K562 (cell line): Measurements from ENCODE around the gene OCRL. TPM values are rescaled to one million over a fixed set of nuclear protein-coding genes. Genes with fewer than 3 reads are reported as not detected.

Source experiments
- BCOR ChIP-seq: fragments of 450-650 bp; IDR thresholded peaks from 2 replicates; pipeline ENCODE4 v1.6.1; 2016
- DIDO1 ChIP-seq: fragments of 450-650 bp; IDR thresholded peaks from 2 replicates; pipeline ENCODE4 v1.6.1; 2016; ENCODE audit warnings: low read depth, missing biosample characterization, missing genetic modification characterization
- HNRNPK ChIP-seq: fragments of 200-400 bp; formaldehyde crosslinking; IDR thresholded peaks from one replicate; pipeline ENCODE4 v1.6.1; 2018; ENCODE audit warnings: mild to moderate bottlenecking, low read depth, low read length; ENCODE audit not compliant: poor library complexity, severe bottlenecking
- MED1 ChIP-seq: sonication (generic); formaldehyde crosslinking; IDR thresholded peaks from 2 replicates; pipeline ENCODE4 v1.8.1; 2023; ENCODE audit warnings: missing genetic modification reagents, borderline replicate concordance
- NCOA4 ChIP-seq: fragments of 450-650 bp; IDR thresholded peaks from 2 replicates; pipeline ENCODE4 v1.6.1; 2018; ENCODE audit warnings: mild to moderate bottlenecking; ENCODE audit not compliant: partially characterized antibody
- PATZ1 ChIP-seq: fragments of 250-450 bp; sonication (Bioruptor Pico); IDR thresholded peaks from 2 replicates; pipeline ENCODE4 v1.5.0; 2020; ENCODE audit warnings: mild to moderate bottlenecking, borderline replicate concordance
- POLR3A ChIP-seq: IDR thresholded peaks from 2 replicates; pipeline ENCODE4 v1.6.1; 2011; ENCODE audit warnings: borderline replicate concordance, mild to moderate bottlenecking, moderate library complexity; ENCODE audit not compliant: insufficient read length, insufficient read depth; ENCODE audit errors: extremely low read depth
- PRDM10 ChIP-seq: fragments of 450-650 bp; IDR thresholded peaks from 2 replicates; pipeline ENCODE4 v1.6.1; 2018; ENCODE audit not compliant: partially characterized antibody
- RBM25 ChIP-seq: fragments of 200-400 bp; formaldehyde crosslinking; IDR thresholded peaks from 2 replicates; pipeline ENCODE4 v1.6.1; 2018; ENCODE audit warnings: low read length, low read depth, moderate library complexity; ENCODE audit not compliant: severe bottlenecking
- RNF2 ChIP-seq: sonication (generic); IDR thresholded peaks from 2 replicates; pipeline ENCODE4 v1.6.1; 2016
- SMARCA4 ChIP-seq: fragments of 450-650 bp; IDR thresholded peaks from 2 replicates; pipeline ENCODE4 v1.6.1; 2016
- ZFP36 ChIP-seq: fragments of 150-350 bp; IDR thresholded peaks from 2 replicates; pipeline ENCODE4 v1.6.1; 2018; ENCODE audit warnings: low read length, low read depth; ENCODE audit not compliant: partially characterized antibody
- ZNF253 ChIP-seq: fragments of 250-450 bp; sonication (Bioruptor Pico); conservative IDR thresholded peaks from 2 replicates; pipeline ENCODE4 v1.6.1; 2021; ENCODE audit warnings: mild to moderate bottlenecking
- ZNF766 ChIP-seq: fragments of 200-800 bp; sonication (Bioruptor generic); conservative IDR thresholded peaks from 2 replicates; pipeline ENCODE4 v1.6.1; 2016; ENCODE audit warnings: missing genetic modification characterization, missing compliant biosample characterization
- polyA plus RNA-seq, 8 experiments: library from polyadenylated mRNA; depleted of rRNA in 4 of 8; stranded (reverse) in 5 of 8; unstranded in 3 of 8; fragments of >200 nt; fragmentation: Nextera tagmentation in 2 of 8; fragmentation: Illumina TruSeq in 1 of 8; extraction: Ambion mirVana in 2 of 8; extraction: Trizol in 1 of 8; gene quantifications; 2 replicates each; pipeline versions ENCODE4 v1.2.1 to v1.2.3, GENCODE V29; 2011 to 2014; ENCODE audit warnings: inconsistent platforms in 1 of 8, missing spikeins in 1 of 8
- total RNA-seq, 7 experiments: library from RNA; depleted of rRNA in 6 of 7; stranded (reverse); fragments of >200 nt in 6 of 7; fragmentation: Illumina TruSeq in 2 of 7; extraction: Trizol in 2 of 7; gene quantifications; 2 replicates each; pipeline versions ENCODE4 v1.2.1 to v1.2.3, GENCODE V29; 2011 to 2021; ENCODE audit warnings: low replicate concordance in 1 of 7
- TF ChIP-seq, protein P1 (sequence below), 2 experiments: fragments of 450-650 bp; formaldehyde crosslinking in 1 of 2; IDR thresholded peaks; 2 replicates each; pipeline versions ENCODE4 v1.4.0 to v1.6.1; 2014 to 2020; ENCODE audit warnings: mild to moderate bottlenecking in 2 of 2, borderline replicate concordance in 1 of 2, low read depth in 1 of 2

Gene OCRL
- total and polyA plus RNA-seq, 9 of the 15 experiments (the other 6 are each of a cell fraction or from before 2014, with no cell fraction given): 2.2 to 23.4 (median 11.9) TPM

- TF ChIP-seq, protein P1, sequence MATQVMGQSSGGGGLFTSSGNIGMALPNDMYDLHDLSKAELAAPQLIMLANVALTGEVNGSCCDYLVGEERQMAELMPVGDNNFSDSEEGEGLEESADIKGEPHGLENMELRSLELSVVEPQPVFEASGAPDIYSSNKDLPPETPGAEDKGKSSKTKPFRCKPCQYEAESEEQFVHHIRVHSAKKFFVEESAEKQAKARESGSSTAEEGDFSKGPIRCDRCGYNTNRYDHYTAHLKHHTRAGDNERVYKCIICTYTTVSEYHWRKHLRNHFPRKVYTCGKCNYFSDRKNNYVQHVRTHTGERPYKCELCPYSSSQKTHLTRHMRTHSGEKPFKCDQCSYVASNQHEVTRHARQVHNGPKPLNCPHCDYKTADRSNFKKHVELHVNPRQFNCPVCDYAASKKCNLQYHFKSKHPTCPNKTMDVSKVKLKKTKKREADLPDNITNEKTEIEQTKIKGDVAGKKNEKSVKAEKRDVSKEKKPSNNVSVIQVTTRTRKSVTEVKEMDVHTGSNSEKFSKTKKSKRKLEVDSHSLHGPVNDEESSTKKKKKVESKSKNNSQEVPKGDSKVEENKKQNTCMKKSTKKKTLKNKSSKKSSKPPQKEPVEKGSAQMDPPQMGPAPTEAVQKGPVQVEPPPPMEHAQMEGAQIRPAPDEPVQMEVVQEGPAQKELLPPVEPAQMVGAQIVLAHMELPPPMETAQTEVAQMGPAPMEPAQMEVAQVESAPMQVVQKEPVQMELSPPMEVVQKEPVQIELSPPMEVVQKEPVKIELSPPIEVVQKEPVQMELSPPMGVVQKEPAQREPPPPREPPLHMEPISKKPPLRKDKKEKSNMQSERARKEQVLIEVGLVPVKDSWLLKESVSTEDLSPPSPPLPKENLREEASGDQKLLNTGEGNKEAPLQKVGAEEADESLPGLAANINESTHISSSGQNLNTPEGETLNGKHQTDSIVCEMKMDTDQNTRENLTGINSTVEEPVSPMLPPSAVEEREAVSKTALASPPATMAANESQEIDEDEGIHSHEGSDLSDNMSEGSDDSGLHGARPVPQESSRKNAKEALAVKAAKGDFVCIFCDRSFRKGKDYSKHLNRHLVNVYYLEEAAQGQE (IDR thresholded peaks at IDR 0.05; ENCODE audit: borderline replicate concordance): no peak
- TF ChIP-seq, protein P1 (CRISPR knock-in tag; IDR thresholded peaks at IDR 0.05; ENCODE audit: low read depth): no peak
- TF ChIP-seq PATZ1: no peak
- no peak for TF ChIP-seq HNRNPK
- TF ChIP-seq ZNF766 (CRISPR knock-in tag): no peak
- TF ChIP-seq RNF2: no peak
- TF ChIP-seq NCOA4: no peak
- TF ChIP-seq MED1 (CRISPR knock-in tag): no peak
- TF ChIP-seq DIDO1: no peak
- TF ChIP-seq ZFP36: peak; percentile 78
- no peak for TF ChIP-seq PRDM10
- TF ChIP-seq RBM25: peak; percentile 92
- no peak for TF ChIP-seq ZNF253 (CRISPR knock-in tag)
- TF ChIP-seq POLR3A: no peak
- no peak for TF ChIP-seq SMARCA4
- TF ChIP-seq BCOR: peak; percentile 71; the same call in 1 of the 2 replicates
These were observed 23.7 kb upstream of the OCRL start (continued) for GRCh38 chrX:129516402-129516801.
